ENCODE measurements around the gene RPS5.

Gene RPS5

GRCh38 chr19:58350001-58350861 is 36.8 kb upstream of the RPS5 start:
- H3K4me2 ChIP-seq (ENCODE audit: low read depth, low read length): no peak overlapping the region
- H3K9me3 ChIP-seq (replicated peaks; ENCODE audit: insufficient read depth, low read length): no peaks in the 10 kb centered on the region
- TF ChIP-seq EZH2phosphoT487 (IDR thresholded peaks at IDR 0.05; ENCODE audit: low read length): no peak
- TF ChIP-seq EZH2 (optimal IDR thresholded peaks at IDR 0.05; ENCODE audit: low read depth, low read length): no peak
- no peak for TF ChIP-seq CTCF (IDR thresholded peaks at IDR 0.05; ENCODE audit: low read length)
- no peak overlapping the region for H3K9ac ChIP-seq (ENCODE audit: low read length)
- no peaks in the 10 kb centered on the region for H3K36me3 ChIP-seq (replicated peaks; ENCODE audit: insufficient read depth, low read length)
- H3K4me1 ChIP-seq (ENCODE audit: low read length): no peaks in the 10 kb centered on the region
- no peaks in the 10 kb centered on the region for H3F3A ChIP-seq (ENCODE audit: insufficient read depth, low read length)
- H2AFZ ChIP-seq (ENCODE audit: low read length): no peak overlapping the region
- H3K4me3 ChIP-seq (ENCODE audit: low read length): no peak overlapping the region
- H4K20me1 ChIP-seq (ENCODE audit: insufficient read depth, low read length): no peaks in the 10 kb centered on the region
- H3K27me3 ChIP-seq (replicated peaks; ENCODE audit: insufficient read depth, low read length): no peaks in the 10 kb centered on the region
- DNase-seq: no peak
- no peaks in the 10 kb centered on the region for H3K79me2 ChIP-seq (ENCODE audit: low read length)
- H3K9me2 ChIP-seq (replicated peaks; ENCODE audit: insufficient read depth, low read length): no peaks in the 10 kb centered on the region
- no peak overlapping the region for H3K27ac ChIP-seq (ENCODE audit: low read length)

- no peak overlapping the region for H2AFZ ChIP-seq (ENCODE audit: low read length)
- no peaks in the 10 kb centered on the region for H3K36me3 ChIP-seq (replicated peaks; ENCODE audit: insufficient read depth, low read length)
- H3K4me2 ChIP-seq (ENCODE audit: low read depth, low read length): no peak overlapping the region
- no peaks in the 10 kb centered on the region for H3K27me3 ChIP-seq (replicated peaks; ENCODE audit: insufficient read depth, low read length)
- TF ChIP-seq CTCF (IDR thresholded peaks at IDR 0.05; ENCODE audit: low read length) (no peak), EZH2phosphoT487 (IDR thresholded peaks at IDR 0.05; ENCODE audit: low read length) (no peak), EZH2 (optimal IDR thresholded peaks at IDR 0.05; ENCODE audit: low read depth, low read length) (no peak)
- no peaks in the 10 kb centered on the region for H3K4me1 ChIP-seq (ENCODE audit: low read length)
- no peak overlapping the region for H3K9ac ChIP-seq (ENCODE audit: low read length)
- no peaks in the 10 kb centered on the region for H4K20me1 ChIP-seq (ENCODE audit: insufficient read depth, low read length)
- H3K79me2 ChIP-seq (ENCODE audit: low read length): no peaks in the 10 kb centered on the region
- no peak overlapping the region for H3K27ac ChIP-seq (ENCODE audit: low read length)
- H3K9me3 ChIP-seq (replicated peaks; ENCODE audit: insufficient read depth, low read length): no peaks in the 10 kb centered on the region
- no peak overlapping the region for H3K4me3 ChIP-seq (ENCODE audit: low read length)
- H3F3A ChIP-seq (ENCODE audit: insufficient read depth, low read length): no peaks in the 10 kb centered on the region
- H3K9me2 ChIP-seq (replicated peaks; ENCODE audit: insufficient read depth, low read length): no peaks in the 10 kb centered on the region
- DNase-seq: no peak
Observed at GRCh38 chr19:58350871-58351557, 36.1 kb upstream of the RPS5 start.

- Histone ChIP-seq H3K27me3 (replicated peaks; ENCODE audit: insufficient read depth, low read length) (no peaks in the 10 kb centered on the region), H3K9me3 (replicated peaks; ENCODE audit: insufficient read depth, low read length) (no peaks in the 10 kb centered on the region), H3F3A (ENCODE audit: insufficient read depth, low read length) (no peaks in the 10 kb centered on the region), H4K20me1 (ENCODE audit: insufficient read depth, low read length) (no peaks in the 10 kb centered on the region), H3K79me2 (ENCODE audit: low read length) (no peaks in the 10 kb centered on the region), H3K36me3 (replicated peaks; ENCODE audit: insufficient read depth, low read length) (no peaks in the 10 kb centered on the region), H3K4me1 (ENCODE audit: low read length) (no peaks in the 10 kb centered on the region), H3K9ac (ENCODE audit: low read length) (no peak overlapping the region), H3K4me2 (ENCODE audit: low read depth, low read length) (no peak overlapping the region), H3K27ac (ENCODE audit: low read length) (no peak overlapping the region), H3K4me3 (ENCODE audit: low read length) (no peak overlapping the region), H3K9me2 (replicated peaks; ENCODE audit: insufficient read depth, low read length) (no peaks in the 10 kb centered on the region), H2AFZ (ENCODE audit: low read length) (no peak overlapping the region)
- TF ChIP-seq EZH2phosphoT487 (IDR thresholded peaks at IDR 0.05; ENCODE audit: low read length) (no peak), EZH2 (optimal IDR thresholded peaks at IDR 0.05; ENCODE audit: low read depth, low read length) (no peak), CTCF (IDR thresholded peaks at IDR 0.05; ENCODE audit: low read length) (no peak)
- no peak for DNase-seq
Observed at GRCh38 chr19:58351558-58351878, 35.6 kb upstream of the RPS5 start.
